Tibial artery (tissue), 4 donors: ENCODE results near the gene PTPRG.

Experiments
- DNase-seq, 2 donors: peaks; one replicate each; pipeline ENCODE4 v3.0.0-alpha.2; 2019
- H3K27ac ChIP-seq, 2 donors: fragments of 200-600 bp; sonication (generic) in 1 of 2; 1 replicate in 1 of 2; 2 replicates in 1 of 2; pipeline ENCODE4 v1.5.1; 2018 to 2019; ENCODE audit warnings: mild to moderate bottlenecking in 1 of 2
- H3K27me3 ChIP-seq, 2 donors: fragments of 200-600 bp; sonication (generic) in 1 of 2; one replicate each; pipeline versions ENCODE4 v1.5.1 to v1.6.0; 2016 to 2019
- H3K36me3 ChIP-seq, 3 donors: fragments of 200-600 bp; sonication (generic) in 2 of 3; one replicate each; pipeline ENCODE4 v1.5.1; 2016 to 2019; ENCODE audit warnings: mild to moderate bottlenecking in 2 of 3
- H3K4me1 ChIP-seq, 4 donors: fragments of 200-600 bp; sonication (generic) in 2 of 4; 1 replicate in 3 of 4; 2 replicates in 1 of 4; pipeline ENCODE4 v1.5.1; 2016 to 2019
- H3K4me3 ChIP-seq, 2 donors: fragments of 200-600 bp; sonication (generic) in 1 of 2; 1 replicate in 1 of 2; 2 replicates in 1 of 2; pipeline ENCODE4 v1.5.1; 2018 to 2019; ENCODE audit warnings: mild to moderate bottlenecking in 2 of 2
- H3K9me3 ChIP-seq, 3 donors: fragments of 200-600 bp; sonication (generic) in 1 of 3; one replicate each; pipeline ENCODE4 v1.5.1; 2016 to 2019
- intact Hi-C: fragments of 100-400 bp; cut with DNase I; formaldehyde crosslinking; loops from one replicate; pipeline ENCODE4 v1.15.0; 2023; ENCODE audit warnings: low total_unique reads
- TF ChIP-seq, protein P1 (sequence below), 2 experiments: fragments of 200-600 bp in 1 of 2; fragments of 450-650 bp in 1 of 2; IDR thresholded peaks; one replicate each; pipeline ENCODE4 v1.5.1; 2017 to 2019; ENCODE audit warnings: antibody characterized with exemption in 2 of 2, mild to moderate bottlenecking in 1 of 2, moderate library complexity in 1 of 2

The PTPRG gene

DNA sequence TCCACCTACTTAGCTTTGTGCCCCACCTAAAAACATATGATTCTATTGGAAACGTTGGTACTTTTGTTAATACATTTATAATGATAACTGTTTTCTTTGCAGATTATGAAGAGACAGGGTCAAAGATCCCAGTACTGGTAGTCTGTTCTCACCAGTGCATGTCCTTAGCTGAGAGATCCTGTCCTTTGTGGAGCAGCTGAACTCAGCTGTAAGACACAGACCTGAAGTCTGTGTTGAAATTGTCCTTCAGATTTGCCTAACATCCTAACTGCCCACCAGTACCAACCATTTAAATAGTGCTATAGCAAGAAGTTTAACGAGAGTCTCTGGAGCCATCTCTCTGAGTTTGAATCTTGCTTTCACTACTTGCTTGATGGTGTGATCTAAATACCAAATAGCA, 413.3 kb downstream of the PTPRG start:
- DNase-seq, result no peak
- Histone ChIP-seq H3K27me3 (no peaks in the 10 kb centered on the region), H3K4me3 (no peak overlapping the region), H3K9me3 (no peaks in the 10 kb centered on the region), H3K4me1 (peaks cover 0 to 39% (median 4%) of the 10 kb centered on the region in 4 donors), H3K36me3 (no peaks in the 10 kb centered on the region), H3K27ac (no peak overlapping the region)
- intact Hi-C loops, result no loop called here
- TF ChIP-seq, protein P1, sequence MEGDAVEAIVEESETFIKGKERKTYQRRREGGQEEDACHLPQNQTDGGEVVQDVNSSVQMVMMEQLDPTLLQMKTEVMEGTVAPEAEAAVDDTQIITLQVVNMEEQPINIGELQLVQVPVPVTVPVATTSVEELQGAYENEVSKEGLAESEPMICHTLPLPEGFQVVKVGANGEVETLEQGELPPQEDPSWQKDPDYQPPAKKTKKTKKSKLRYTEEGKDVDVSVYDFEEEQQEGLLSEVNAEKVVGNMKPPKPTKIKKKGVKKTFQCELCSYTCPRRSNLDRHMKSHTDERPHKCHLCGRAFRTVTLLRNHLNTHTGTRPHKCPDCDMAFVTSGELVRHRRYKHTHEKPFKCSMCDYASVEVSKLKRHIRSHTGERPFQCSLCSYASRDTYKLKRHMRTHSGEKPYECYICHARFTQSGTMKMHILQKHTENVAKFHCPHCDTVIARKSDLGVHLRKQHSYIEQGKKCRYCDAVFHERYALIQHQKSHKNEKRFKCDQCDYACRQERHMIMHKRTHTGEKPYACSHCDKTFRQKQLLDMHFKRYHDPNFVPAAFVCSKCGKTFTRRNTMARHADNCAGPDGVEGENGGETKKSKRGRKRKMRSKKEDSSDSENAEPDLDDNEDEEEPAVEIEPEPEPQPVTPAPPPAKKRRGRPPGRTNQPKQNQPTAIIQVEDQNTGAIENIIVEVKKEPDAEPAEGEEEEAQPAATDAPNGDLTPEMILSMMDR (IDR thresholded peaks at IDR 0.05), result no peak

GRCh38 chr3:61975199-61975598, 413.8 kb downstream of the PTPRG start:
- Histone ChIP-seq H3K4me1 (peaks cover 0 to 45% (median 7%) of the 10 kb centered on the region in 4 donors), H3K27me3 (no peaks in the 10 kb centered on the region), H3K4me3 (no peak overlapping the region), H3K36me3 (no peaks in the 10 kb centered on the region), H3K27ac (no peak overlapping the region), H3K9me3 (no peaks in the 10 kb centered on the region)
- no peak for DNase-seq
- intact Hi-C loops, result no loop called here
- TF ChIP-seq, protein P1 (IDR thresholded peaks at IDR 0.05), result no peak

GRCh38 chr3:61975936-61976335, 414.6 kb downstream of the PTPRG start:
- no peak overlapping the region for H3K27ac ChIP-seq
- DNase-seq, result no peak
- TF ChIP-seq, protein P1 (IDR thresholded peaks at IDR 0.05), result no peak
- H3K9me3 ChIP-seq, result no peaks in the 10 kb centered on the region
- H3K36me3 ChIP-seq, result no peaks in the 10 kb centered on the region
- no peaks in the 10 kb centered on the region for H3K27me3 ChIP-seq
- H3K4me3 ChIP-seq, result no peak overlapping the region
- intact Hi-C loops, result no loop called here
- peaks cover 0 to 52% (median 7%) of the 10 kb centered on the region in 4 donors for H3K4me1 ChIP-seq

DNA sequence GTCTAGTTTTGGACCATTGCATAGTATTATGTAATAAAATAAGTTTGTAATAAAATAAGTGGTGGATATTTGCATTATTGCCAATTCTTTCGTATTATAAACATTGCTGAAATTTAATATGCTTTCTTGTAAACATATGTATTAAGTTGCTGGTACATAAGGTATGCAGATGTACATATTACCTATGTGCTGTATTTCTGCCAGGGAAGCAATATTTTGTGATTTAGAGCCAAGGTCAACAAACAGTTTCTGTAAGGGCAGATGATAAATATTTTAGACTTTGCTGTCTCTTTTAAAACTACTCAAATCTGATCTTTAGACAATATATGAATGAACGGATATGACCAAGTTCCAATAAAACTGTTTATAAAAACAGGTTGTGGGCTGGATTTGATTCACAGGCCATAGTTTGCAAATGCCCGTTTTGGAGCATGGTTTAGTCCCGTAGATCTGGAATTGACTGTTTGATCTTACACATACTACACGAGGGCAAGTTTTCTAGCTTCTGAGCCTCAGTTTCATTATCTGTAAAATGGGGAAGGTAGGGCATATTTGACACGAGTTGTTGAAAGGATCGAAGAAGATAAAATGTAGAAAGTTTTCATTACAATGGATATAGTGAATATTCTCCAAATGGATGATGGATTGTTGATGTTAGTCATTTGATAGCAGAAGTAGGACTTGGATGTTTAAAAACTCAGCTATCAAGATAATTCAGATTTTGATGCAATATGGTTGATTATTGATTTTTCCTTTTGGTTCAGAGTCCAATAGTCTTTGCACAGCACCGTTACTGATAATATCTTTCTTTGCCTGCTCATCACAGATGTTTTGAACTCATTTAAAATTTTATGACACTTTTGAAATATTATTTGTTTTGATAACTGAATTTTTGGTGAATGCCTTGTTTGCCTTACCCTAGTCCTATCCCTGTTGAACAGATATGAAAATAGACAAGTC, 417.4 kb downstream of the PTPRG start:
- Histone ChIP-seq H3K27ac (no peak overlapping the region), H3K4me3 (no peak overlapping the region), H3K9me3 (no peaks in the 10 kb centered on the region), H3K4me1 (peaks cover 0 to 53% (median 7%) of the 10 kb centered on the region in 4 donors), H3K36me3 (no peaks in the 10 kb centered on the region), H3K27me3 (no peaks in the 10 kb centered on the region)
- DNase-seq, result no peak
- TF ChIP-seq, protein P1 (IDR thresholded peaks at IDR 0.05), result no peak
- intact Hi-C loops, result no loop called here

GRCh38 chr3:61979638-61980037, 418.3 kb downstream of the PTPRG start:
- no peaks in the 10 kb centered on the region for H3K36me3 ChIP-seq
- intact Hi-C loops, result no loop called here

More at GRCh38 chr3:61979638-61980037, 418.3 kb downstream of the PTPRG start:
- Histone ChIP-seq H3K4me3 (no peak overlapping the region), H3K4me1 (peaks cover 0 to 47% (median 8%) of the 10 kb centered on the region in 4 donors), H3K27ac (no peak overlapping the region), H3K9me3 (no peaks in the 10 kb centered on the region), H3K27me3 (no peaks in the 10 kb centered on the region)
- no peak for DNase-seq
- TF ChIP-seq, protein P1 (IDR thresholded peaks at IDR 0.05), result no peak
